Measurements from ENCODE around the gene RPL41.
"Not testable (repeated sequence)": the region's sequence is repeated elsewhere in the genome, so short reads cannot be mapped to it uniquely, and the experiment has no call there.

The RPL41 gene

GRCh38 chr12:56114084-56114483 lies 2.3 kb upstream of the RPL41 start:
- FAIRE-seq (no peak), DNase-seq (ENCODE audit: insufficient read length, low spot score) (no peak)

GRCh38 chr12:56115329-56115728 lies 1.1 kb upstream of the RPL41 start:
- no peak for FAIRE-seq
- no peak for DNase-seq (ENCODE audit: insufficient read length, low spot score)
- TF ChIP-seq POLR2A (IDR thresholded peaks at IDR 0.05; ENCODE audit: low read depth, low read length): no peak

More at GRCh38 chr12:56114084-56114483, 2.3 kb upstream of the RPL41 start:
- no peak for TF ChIP-seq POLR2A (IDR thresholded peaks at IDR 0.05; ENCODE audit: low read depth, low read length)

- not testable (repeated sequence) for FAIRE-seq; DNase-seq (ENCODE audit: insufficient read length, low spot score)
Observed at GRCh38 chr12:56117082-56117706, 761 bp downstream of the RPL41 start.

- DNase-seq (ENCODE audit: insufficient read length, low spot score) (peak; percentile 76), FAIRE-seq (peak; percentile 96)
- peak; percentile 97 for TF ChIP-seq POLR2A (IDR thresholded peaks at IDR 0.05; ENCODE audit: low read depth, low read length)
Observed at GRCh38 chr12:56117778-56118687, 1.6 kb downstream of the RPL41 start, which contains the start of gene ZC3H10. Gene ZC3H10 (plus strand): TSS chr12:56118266. CDS start chr12:56120563, 2,297 bp downstream.

GRCh38 chr12:56118688-56119357 lies 2.4 kb downstream of the RPL41 start:
- no peak for DNase-seq (ENCODE audit: insufficient read length, low spot score)
- FAIRE-seq: no peak

GRCh38 chr12:56119361-56119796 lies 2.9 kb downstream of the RPL41 start:
- FAIRE-seq (no peak), DNase-seq (ENCODE audit: insufficient read length, low spot score) (peak; percentile 61)
- TF ChIP-seq POLR2A (IDR thresholded peaks at IDR 0.05; ENCODE audit: low read depth, low read length): no peak

More at GRCh38 chr12:56118688-56119357, 2.4 kb downstream of the RPL41 start:
- TF ChIP-seq POLR2A (IDR thresholded peaks at IDR 0.05; ENCODE audit: low read depth, low read length): no peak

- TF ChIP-seq POLR2A (IDR thresholded peaks at IDR 0.05; ENCODE audit: low read depth, low read length): no peak
- DNase-seq (ENCODE audit: insufficient read length, low spot score) (no peak), FAIRE-seq (no peak)
Observed at GRCh38 chr12:56120158-56120846, 3.9 kb downstream of the RPL41 start.

- no peak for TF ChIP-seq POLR2A (IDR thresholded peaks at IDR 0.05; ENCODE audit: low read depth, low read length)
- FAIRE-seq (no peak), DNase-seq (ENCODE audit: insufficient read length, low spot score) (no peak)
Observed at GRCh38 chr12:56121204-56121870, 4.9 kb downstream of the RPL41 start.

GRCh38 chr12:56122637-56123036 lies 6.2 kb downstream of the RPL41 start:
- FAIRE-seq (no peak), DNase-seq (ENCODE audit: insufficient read length, low spot score) (no peak)
- TF ChIP-seq POLR2A (IDR thresholded peaks at IDR 0.05; ENCODE audit: low read depth, low read length): no peak

- FAIRE-seq (no peak), DNase-seq (ENCODE audit: insufficient read length, low spot score) (no peak)
- TF ChIP-seq POLR2A (IDR thresholded peaks at IDR 0.05; ENCODE audit: low read depth, low read length): no peak
Observed at GRCh38 chr12:56124133-56124532, 7.7 kb downstream of the RPL41 start.

- FAIRE-seq (no peak), DNase-seq (ENCODE audit: insufficient read length, low spot score) (no peak)
- no peak for TF ChIP-seq POLR2A (IDR thresholded peaks at IDR 0.05; ENCODE audit: low read depth, low read length)
Observed at GRCh38 chr12:56126732-56127239, 10.4 kb downstream of the RPL41 start.

- FAIRE-seq (no peak), DNase-seq (ENCODE audit: insufficient read length, low spot score) (no peak)
- no peak for TF ChIP-seq POLR2A (IDR thresholded peaks at IDR 0.05; ENCODE audit: low read depth, low read length)
Observed at GRCh38 chr12:56127485-56127887, 11.1 kb downstream of the RPL41 start.
